ENCODE results near the gene TMC4.
A peak's percentile ranks its signal among the peaks of the same experiment; 100 is the strongest.
"Not testable (repeated sequence)": the region's sequence is repeated elsewhere in the genome, so short reads cannot be mapped to it uniquely, and the experiment has no call there.

TMC4 gene

GRCh38 chr19:54204767-54205468 is 32.0 kb upstream of the TMC4 start:
- no peak for DNase-seq (ENCODE audit: low read depth)

GRCh38 chr19:54203151-54203611 is 30.2 kb upstream of the TMC4 start:
- DNase-seq (ENCODE audit: low read depth), result no peak

GRCh38 chr19:54201980-54202379 is 29.0 kb upstream of the TMC4 start:
- DNase-seq (ENCODE audit: low read depth), result no peak

- no peak for DNase-seq (ENCODE audit: low read depth)
Measured at GRCh38 chr19:54201172-54201701, 28.3 kb upstream of the TMC4 start.

GRCh38 chr19:54199401-54199800 is 26.4 kb upstream of the TMC4 start:
- no peak for DNase-seq (ENCODE audit: low read depth)

- no peak for DNase-seq (ENCODE audit: low read depth)
Measured at GRCh38 chr19:54197121-54197520, 24.2 kb upstream of the TMC4 start.

GRCh38 chr19:54196536-54196935 is 23.6 kb upstream of the TMC4 start:
- no peak for DNase-seq (ENCODE audit: low read depth)

- not testable (repeated sequence) for DNase-seq (ENCODE audit: low read depth)
Measured at GRCh38 chr19:54194463-54194862, 21.5 kb upstream of the TMC4 start.

GRCh38 chr19:54193011-54193410 is 20.1 kb upstream of the TMC4 start:
- DNase-seq (ENCODE audit: low read depth), result no peak

- DNase-seq (ENCODE audit: low read depth), result no peak
Measured at GRCh38 chr19:54191811-54192453, 19.0 kb upstream of the TMC4 start.

- peak; percentile 63 for DNase-seq (ENCODE audit: low read depth)
Measured at GRCh38 chr19:54191011-54191810, 18.3 kb upstream of the TMC4 start, which contains the start of gene TSEN34. TSS of gene TSEN34 (plus strand) at chr19:54191308. CDS start at chr19:54191365, 57 bp downstream.

GRCh38 chr19:54190503-54191010 is 17.6 kb upstream of the TMC4 start:
- peak; percentile 99 for DNase-seq (ENCODE audit: low read depth)

GRCh38 chr19:54189735-54190502 is 17.0 kb upstream of the TMC4 start:
- DNase-seq (ENCODE audit: low read depth), result peak; percentile 99

GRCh38 chr19:54189145-54189734 is 16.3 kb upstream of the TMC4 start, which contains the start of gene MBOAT7:
TSS of gene MBOAT7 (minus strand) at chr19:54189580. CDS start at chr19:54188508, 1,072 bp downstream.
- no peak for DNase-seq (ENCODE audit: low read depth)

- DNase-seq (ENCODE audit: low read depth), result no peak
Measured at GRCh38 chr19:54188215-54188871, 15.4 kb upstream of the TMC4 start.

- DNase-seq (ENCODE audit: low read depth), result no peak
Measured at GRCh38 chr19:54186934-54187381, 14.0 kb upstream of the TMC4 start.

- no peak for DNase-seq (ENCODE audit: low read depth)
Measured at GRCh38 chr19:54186351-54186750, 13.4 kb upstream of the TMC4 start.

GRCh38 chr19:54183431-54183830 is 10.5 kb upstream of the TMC4 start:
- no peak for DNase-seq (ENCODE audit: low read depth)

GRCh38 chr19:54181894-54182293 is 8.9 kb upstream of the TMC4 start:
- not testable (repeated sequence) for DNase-seq (ENCODE audit: low read depth)

GRCh38 chr19:54180691-54181091 is 7.7 kb upstream of the TMC4 start:
- DNase-seq (ENCODE audit: low read depth), result no peak
